PC-9 (cell line): Measurements from ENCODE around the gene DOCK9.

Source experiments
- CTCF ChIP-seq: fragments of 200-600 bp; sonication (generic); conservative IDR thresholded peaks from 2 replicates; pipeline ENCODE4 v1.6.1; 2017; ENCODE audit warnings: mixed run types, antibody characterized with exemption, mild to moderate bottlenecking, moderate library complexity
- EZH2 ChIP-seq: fragments of 200-600 bp; sonication (generic); IDR thresholded peaks from 2 replicates; pipeline ENCODE4 v1.8.0; 2017; ENCODE audit warnings: antibody characterized with exemption, low read depth

DNA sequence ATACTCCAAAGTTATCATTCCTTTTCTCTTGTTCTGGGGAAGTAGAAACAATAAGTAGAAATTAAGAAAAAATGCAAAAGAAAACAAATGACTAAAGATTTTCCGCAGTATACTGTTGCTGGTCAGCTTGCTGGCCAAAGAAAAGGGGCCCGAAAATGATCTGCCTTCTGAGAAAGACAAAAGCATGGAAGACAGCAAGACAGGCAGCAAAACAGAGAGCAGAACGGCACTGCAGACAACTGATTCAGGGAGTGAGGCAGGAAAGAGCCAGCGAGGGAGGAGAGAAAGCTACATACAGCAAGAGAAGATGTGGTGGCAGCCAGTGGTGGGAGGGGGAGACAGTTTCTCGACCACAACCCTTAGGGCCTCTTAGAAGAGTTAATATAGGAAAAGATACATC lies 5.3 kb upstream of the DOCK9 start:
- TF ChIP-seq EZH2 (no peak), CTCF (no peak)
